Left lung (tissue), 10 donors: ENCODE data around the gene MYD88. TPM values are rescaled to one million over a fixed set of nuclear protein-coding genes. Genes with fewer than 3 reads are reported as not detected.

ENCODE experiments used
- ATAC-seq: fragments of 200-7000 bp; cut with Tn5 transposase; one replicate; pipeline ENCODE4 v1.9.1; 2020; ENCODE audit warnings: moderate library complexity
- DNase-seq, 4 donors: peaks; one replicate each; pipeline ENCODE4 v3.0.0-alpha.2; 2013 to 2020
- H3K27ac ChIP-seq, 2 donors: fragments of 200-600 bp; sonication (generic) in 1 of 2; one replicate each; pipeline versions ENCODE4 v1.5.0 to v1.8.0; 2020 to 2021
- H3K27me3 ChIP-seq, 2 donors: fragments of 200-600 bp; sonication (generic) in 1 of 2; one replicate each; pipeline versions ENCODE4 v1.5.0 to v1.8.0; 2020 to 2021
- H3K36me3 ChIP-seq, 2 donors: fragments of 200-600 bp; sonication (generic) in 1 of 2; one replicate each; pipeline versions ENCODE4 v1.5.0 to v1.8.0; 2020 to 2021
- H3K4me1 ChIP-seq, 2 donors: fragments of 200-600 bp; one replicate each; pipeline ENCODE4 v1.8.0; 2021
- H3K4me3 ChIP-seq, 2 donors: fragments of 200-600 bp; sonication (generic) in 1 of 2; one replicate each; pipeline versions ENCODE4 v1.5.0 to v1.8.0; 2020 to 2021; ENCODE audit warnings: mild to moderate bottlenecking in 1 of 2
- H3K9me3 ChIP-seq, 2 donors: fragments of 200-600 bp; sonication (generic) in 1 of 2; one replicate each; pipeline versions ENCODE4 v1.5.0 to v1.8.0; 2020 to 2021
- intact Hi-C, 2 donors: fragments of 100-400 bp; cut with DNase I; formaldehyde crosslinking; loops; one replicate each; pipeline versions ENCODE4 v1.11.2 to v1.14.2; 2022
- polyA plus RNA-seq, 6 donors: library from polyadenylated mRNA; unstranded; fragments of 120-200 nt; gene quantifications; one replicate each; pipeline ENCODE4 v1.2.1, GENCODE V29; 2013; ENCODE audit not compliant: insufficient read length in 6 of 6
- total RNA-seq, 2 donors: library from RNA; stranded (reverse); fragmentation: NEBNext Ultra II Directional; extraction: Animal tissue kit (Norgen Biotek cat#: 25700); gene quantifications; one replicate each; pipeline ENCODE4 v1.2.1, GENCODE V29; 2021
- TF ChIP-seq, protein P1 (sequence below), 2 donors: fragments of 200-600 bp; sonication (generic) in 1 of 2; IDR thresholded peaks; one replicate each; pipeline versions ENCODE4 v1.5.0 to v1.8.0; 2021; ENCODE audit warnings: antibody characterized with exemption in 2 of 2
- donor health status: DM: no; HTN: yes; CAD: no.
- donor health status: DM: no; HTN: no; CAD: no.

MYD88 gene
- total and polyA plus RNA-seq, 8 donors, result 37.8 to 97.4 (median 40.9) TPM

DNA sequence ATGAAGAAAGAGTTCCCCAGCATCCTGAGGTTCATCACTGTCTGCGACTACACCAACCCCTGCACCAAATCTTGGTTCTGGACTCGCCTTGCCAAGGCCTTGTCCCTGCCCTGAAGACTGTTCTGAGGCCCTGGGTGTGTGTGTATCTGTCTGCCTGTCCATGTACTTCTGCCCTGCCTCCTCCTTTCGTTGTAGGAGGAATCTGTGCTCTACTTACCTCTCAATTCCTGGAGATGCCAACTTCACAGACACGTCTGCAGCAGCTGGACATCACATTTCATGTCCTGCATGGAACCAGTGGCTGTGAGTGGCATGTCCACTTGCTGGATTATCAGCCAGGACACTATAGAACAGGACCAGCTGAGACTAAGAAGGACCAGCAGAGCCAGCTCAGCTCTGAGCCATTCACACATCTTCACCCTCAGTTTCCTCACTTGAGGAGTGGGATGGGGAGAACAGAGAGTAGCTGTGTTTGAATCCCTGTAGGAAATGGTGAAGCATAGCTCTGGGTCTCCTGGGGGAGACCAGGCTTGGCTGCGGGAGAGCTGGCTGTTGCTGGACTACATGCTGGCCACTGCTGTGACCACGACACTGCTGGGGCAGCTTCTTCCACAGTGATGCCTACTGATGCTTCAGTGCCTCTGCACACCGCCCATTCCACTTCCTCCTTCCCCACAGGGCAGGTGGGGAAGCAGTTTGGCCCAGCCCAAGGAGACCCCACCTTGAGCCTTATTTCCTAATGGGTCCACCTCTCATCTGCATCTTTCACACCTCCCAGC is 2.9 kb downstream of the MYD88 start:
- no peak for DNase-seq
- no peak for ATAC-seq
- peaks cover 0 to 4% of the 10 kb centered on the region in 2 donors for H3K9me3 ChIP-seq
- peak overlapping the region in 1 of 2 donors; percentile 21 for H3K27ac ChIP-seq
- no peaks in the 10 kb centered on the region for H3K27me3 ChIP-seq
- TF ChIP-seq, protein P1, sequence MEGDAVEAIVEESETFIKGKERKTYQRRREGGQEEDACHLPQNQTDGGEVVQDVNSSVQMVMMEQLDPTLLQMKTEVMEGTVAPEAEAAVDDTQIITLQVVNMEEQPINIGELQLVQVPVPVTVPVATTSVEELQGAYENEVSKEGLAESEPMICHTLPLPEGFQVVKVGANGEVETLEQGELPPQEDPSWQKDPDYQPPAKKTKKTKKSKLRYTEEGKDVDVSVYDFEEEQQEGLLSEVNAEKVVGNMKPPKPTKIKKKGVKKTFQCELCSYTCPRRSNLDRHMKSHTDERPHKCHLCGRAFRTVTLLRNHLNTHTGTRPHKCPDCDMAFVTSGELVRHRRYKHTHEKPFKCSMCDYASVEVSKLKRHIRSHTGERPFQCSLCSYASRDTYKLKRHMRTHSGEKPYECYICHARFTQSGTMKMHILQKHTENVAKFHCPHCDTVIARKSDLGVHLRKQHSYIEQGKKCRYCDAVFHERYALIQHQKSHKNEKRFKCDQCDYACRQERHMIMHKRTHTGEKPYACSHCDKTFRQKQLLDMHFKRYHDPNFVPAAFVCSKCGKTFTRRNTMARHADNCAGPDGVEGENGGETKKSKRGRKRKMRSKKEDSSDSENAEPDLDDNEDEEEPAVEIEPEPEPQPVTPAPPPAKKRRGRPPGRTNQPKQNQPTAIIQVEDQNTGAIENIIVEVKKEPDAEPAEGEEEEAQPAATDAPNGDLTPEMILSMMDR (IDR thresholded peaks at IDR 0.05), result no peak
- no peak overlapping the region for H3K4me3 ChIP-seq
- intact Hi-C loops, result no loop called here
- peaks cover 0 to 29% of the 10 kb centered on the region in 2 donors for H3K36me3 ChIP-seq
- peaks cover 17 to 36% of the 10 kb centered on the region in 2 donors for H3K4me1 ChIP-seq

DNA sequence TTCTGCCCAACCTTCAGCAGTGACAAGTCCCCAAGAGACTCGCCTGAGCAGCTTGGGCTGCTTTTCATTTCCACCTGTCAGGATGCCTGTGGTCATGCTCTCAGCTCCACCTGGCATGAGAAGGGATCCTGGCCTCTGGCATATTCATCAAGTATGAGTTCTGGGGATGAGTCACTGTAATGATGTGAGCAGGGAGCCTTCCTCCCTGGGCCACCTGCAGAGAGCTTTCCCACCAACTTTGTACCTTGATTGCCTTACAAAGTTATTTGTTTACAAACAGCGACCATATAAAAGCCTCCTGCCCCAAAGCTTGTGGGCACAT is 3.5 kb downstream of the MYD88 start:
- H3K27ac ChIP-seq, result peak overlapping the region in 1 of 2 donors; percentile 21
- intact Hi-C loops, result no loop called here
- H3K4me3 ChIP-seq, result no peak overlapping the region
- H3K4me1 ChIP-seq, result peaks cover 17 to 37% of the 10 kb centered on the region in 2 donors
- ATAC-seq, result no peak
- DNase-seq, result no peak
- H3K36me3 ChIP-seq, result peaks cover 0 to 29% of the 10 kb centered on the region in 2 donors
- peaks cover 0 to 8% of the 10 kb centered on the region in 2 donors for H3K9me3 ChIP-seq
- TF ChIP-seq, protein P1 (IDR thresholded peaks at IDR 0.05), result no peak
- H3K27me3 ChIP-seq, result no peaks in the 10 kb centered on the region

DNA sequence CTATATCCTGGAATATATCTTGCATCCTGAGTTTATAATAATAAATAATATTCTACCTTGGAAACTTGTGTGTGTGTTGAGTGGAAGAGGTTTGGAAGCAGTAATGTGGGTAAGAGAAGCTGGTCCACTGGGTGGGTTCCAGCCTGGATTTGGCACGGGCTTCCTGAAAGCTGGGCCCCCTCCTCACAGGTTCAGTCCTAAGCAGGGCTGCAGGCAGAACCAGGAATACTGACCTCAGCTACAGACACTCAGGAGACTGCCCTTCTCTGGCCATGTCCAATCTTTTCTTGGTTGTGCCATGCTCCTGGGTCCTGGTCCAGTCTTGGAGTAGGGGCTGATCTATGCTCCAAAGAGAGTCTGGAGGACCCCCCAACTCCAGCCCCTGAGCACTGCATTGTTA is 4.5 kb downstream of the MYD88 start:
- Histone ChIP-seq H3K4me3 (no peak overlapping the region), H3K27ac (no peak overlapping the region), H3K4me1 (peaks cover 12 to 43% of the 10 kb centered on the region in 2 donors), H3K27me3 (no peaks in the 10 kb centered on the region), H3K36me3 (peaks cover 0 to 29% of the 10 kb centered on the region in 2 donors), H3K9me3 (peaks cover 0 to 10% of the 10 kb centered on the region in 2 donors)
- ATAC-seq (no peak), DNase-seq (no peak)
- TF ChIP-seq, protein P1 (IDR thresholded peaks at IDR 0.05), result no peak
- intact Hi-C loops, result no loop called here

DNA sequence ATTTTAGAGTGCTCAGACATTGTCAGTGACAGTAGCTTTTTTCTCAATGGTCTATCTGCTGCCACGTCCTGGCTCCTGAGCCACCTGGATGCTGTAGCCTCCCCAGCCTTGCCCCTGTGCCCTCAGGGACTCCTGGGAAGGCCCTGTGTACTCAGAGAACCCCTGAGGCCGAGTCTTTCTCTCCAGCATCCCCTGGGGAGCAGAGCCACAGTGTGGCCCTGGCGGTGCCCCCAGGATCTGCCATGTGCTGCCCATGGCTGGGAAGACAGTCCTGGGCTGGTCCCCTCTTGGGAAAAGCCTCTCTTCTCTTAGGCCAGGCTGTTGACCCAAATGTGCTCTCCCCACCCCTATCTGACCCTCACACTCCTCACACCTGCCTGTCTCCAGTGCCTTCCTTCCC is 5.0 kb downstream of the MYD88 start:
- no peaks in the 10 kb centered on the region for H3K27me3 ChIP-seq
- TF ChIP-seq, protein P1 (IDR thresholded peaks at IDR 0.05), result no peak
- peaks cover 0 to 10% of the 10 kb centered on the region in 2 donors for H3K9me3 ChIP-seq
- ATAC-seq, result no peak
- intact Hi-C loops, result no loop called here
- H3K27ac ChIP-seq, result no peak overlapping the region
- DNase-seq, result no peak
- H3K4me3 ChIP-seq, result no peak overlapping the region
- H3K36me3 ChIP-seq, result peaks cover 0 to 29% of the 10 kb centered on the region in 2 donors
- peaks cover 9 to 45% of the 10 kb centered on the region in 2 donors for H3K4me1 ChIP-seq

DNA sequence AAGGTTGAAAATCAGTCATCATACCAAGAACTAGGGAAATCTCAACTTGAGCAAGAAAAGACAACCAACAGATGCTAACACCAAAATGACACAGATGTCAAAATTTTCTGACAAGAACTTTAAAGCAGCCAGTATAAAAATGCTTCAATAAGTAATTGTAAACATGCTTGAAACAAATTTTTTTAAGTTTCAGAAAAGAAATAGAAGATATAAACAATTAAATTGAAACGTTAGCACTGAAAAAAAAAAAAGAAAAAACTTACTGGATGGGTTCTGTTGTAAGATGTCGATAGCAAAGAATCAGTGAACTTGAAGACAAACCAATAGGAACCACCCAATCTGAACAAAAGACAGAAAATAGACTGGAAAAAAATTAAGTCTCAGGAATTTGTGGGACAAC is 8.0 kb downstream of the MYD88 start:
- intact Hi-C loops, result no loop called here
- peaks cover 0 to 49% of the 10 kb centered on the region in 2 donors for H3K4me1 ChIP-seq

More for the DNA sequence above, 8.0 kb downstream of the MYD88 start:
- H3K27ac ChIP-seq, result peak overlapping the region in 1 of 2 donors; percentile 82
- peaks cover 0 to 14% of the 10 kb centered on the region in 2 donors for H3K36me3 ChIP-seq
- H3K4me3 ChIP-seq, result no peak overlapping the region
- no peak for DNase-seq
- TF ChIP-seq, protein P1 (IDR thresholded peaks at IDR 0.05), result no peak
- peaks cover 0 to 10% of the 10 kb centered on the region in 2 donors for H3K9me3 ChIP-seq
- ATAC-seq, result no peak
- no peaks in the 10 kb centered on the region for H3K27me3 ChIP-seq
